A673 (cell line): ENCODE measurements around the gene SERP2.

ENCODE experiments used
- EZH2 ChIP-seq: fragments of 200-600 bp; sonication (generic); IDR thresholded peaks from 2 replicates; pipeline ENCODE4 v1.6.1; 2017; ENCODE audit warnings: borderline replicate concordance, low read depth, mild to moderate bottlenecking, mixed read lengths, antibody characterized with exemption, low read length; ENCODE audit not compliant: poor library complexity, severe bottlenecking
- TF ChIP-seq, protein P1 (sequence below): fragments of 300-800, 200-600 bp; sonication (generic); conservative IDR thresholded peaks from 2 replicates; pipeline ENCODE4 v1.5.1; 2017; ENCODE audit warnings: low read depth, mild to moderate bottlenecking, antibody characterized with exemption, low read length, moderate library complexity, mixed read lengths

GRCh38 chr13:44435142-44435918 lies 61.7 kb downstream of the SERP2 start:
- TF ChIP-seq, protein P1, sequence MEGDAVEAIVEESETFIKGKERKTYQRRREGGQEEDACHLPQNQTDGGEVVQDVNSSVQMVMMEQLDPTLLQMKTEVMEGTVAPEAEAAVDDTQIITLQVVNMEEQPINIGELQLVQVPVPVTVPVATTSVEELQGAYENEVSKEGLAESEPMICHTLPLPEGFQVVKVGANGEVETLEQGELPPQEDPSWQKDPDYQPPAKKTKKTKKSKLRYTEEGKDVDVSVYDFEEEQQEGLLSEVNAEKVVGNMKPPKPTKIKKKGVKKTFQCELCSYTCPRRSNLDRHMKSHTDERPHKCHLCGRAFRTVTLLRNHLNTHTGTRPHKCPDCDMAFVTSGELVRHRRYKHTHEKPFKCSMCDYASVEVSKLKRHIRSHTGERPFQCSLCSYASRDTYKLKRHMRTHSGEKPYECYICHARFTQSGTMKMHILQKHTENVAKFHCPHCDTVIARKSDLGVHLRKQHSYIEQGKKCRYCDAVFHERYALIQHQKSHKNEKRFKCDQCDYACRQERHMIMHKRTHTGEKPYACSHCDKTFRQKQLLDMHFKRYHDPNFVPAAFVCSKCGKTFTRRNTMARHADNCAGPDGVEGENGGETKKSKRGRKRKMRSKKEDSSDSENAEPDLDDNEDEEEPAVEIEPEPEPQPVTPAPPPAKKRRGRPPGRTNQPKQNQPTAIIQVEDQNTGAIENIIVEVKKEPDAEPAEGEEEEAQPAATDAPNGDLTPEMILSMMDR = no peak
- no peak for TF ChIP-seq EZH2
